HepG2 (cell line): ENCODE measurements around the gene A4GNT. TPM values are rescaled to one million over a fixed set of nuclear protein-coding genes. Genes with fewer than 3 reads are reported as not detected.
A peak's percentile ranks its signal among the peaks of the same experiment; 100 is the strongest.

ENCODE experiments used
- ARHGAP35 ChIP-seq: sonication (generic); formaldehyde crosslinking; IDR thresholded peaks from 2 replicates; pipeline ENCODE4 v1.9.0; 2022; ENCODE audit warnings: mild to moderate bottlenecking, inconsistent platforms, moderate library complexity, missing genetic modification reagents, borderline replicate concordance
- CAMTA2 ChIP-seq: sonication (generic); formaldehyde crosslinking; IDR thresholded peaks from 2 replicates; pipeline ENCODE4 v1.4.0; 2020; ENCODE audit warnings: mild to moderate bottlenecking, missing genetic modification reagents, borderline replicate concordance
- CBX1 ChIP-seq: IDR thresholded peaks from one replicate; pipeline ENCODE4 v1.6.1; 2016; ENCODE audit warnings: antibody characterized with exemption, low read depth
- CBX2 ChIP-seq, 2 experiments: fragments of 200-600 bp in 1 of 2; sonication (generic); formaldehyde crosslinking in 1 of 2; IDR thresholded peaks; 2 replicates each; pipeline versions ENCODE4 v1.7.0 to v1.8.1; 2018 to 2022; ENCODE audit warnings: low read depth in 2 of 2, low read length in 1 of 2, mild to moderate bottlenecking in 1 of 2, missing genetic modification reagents in 1 of 2
- EED ChIP-seq: sonication (generic); formaldehyde crosslinking; IDR thresholded peaks from 2 replicates; pipeline ENCODE4 v1.5.0; 2020; ENCODE audit warnings: mild to moderate bottlenecking, missing genetic modification reagents
- FOSL2 ChIP-seq: sonication (generic); formaldehyde crosslinking; IDR thresholded peaks from 2 replicates; pipeline ENCODE4 v1.4.0; 2020; ENCODE audit warnings: missing genetic modification reagents
- FOXA3 ChIP-seq: IDR thresholded peaks from 2 replicates; pipeline ENCODE4 v1.6.1; 2016; ENCODE audit warnings: missing genetic modification reagents, missing compliant biosample characterization
- GABPA ChIP-seq, 2 experiments: IDR thresholded peaks; 2 replicates each; pipeline ENCODE4 v1.6.1; 2011 to 2016; ENCODE audit warnings: low read depth in 2 of 2, low read length in 1 of 2, missing biosample characterization in 1 of 2, missing genetic modification characterization in 1 of 2
- KDM5A ChIP-seq: fragments of 200-600 bp; sonication (generic); IDR thresholded peaks from 2 replicates; pipeline ENCODE4 v1.7.0; 2018; ENCODE audit warnings: antibody characterized with exemption, mild to moderate bottlenecking, low read length, borderline replicate concordance
- MAFF ChIP-seq: IDR thresholded peaks from 2 replicates; pipeline ENCODE4 v1.6.1; 2011; ENCODE audit warnings: low read depth, low read length, improper control_type of control experiment
- MLLT10 ChIP-seq: sonication (generic); formaldehyde crosslinking; IDR thresholded peaks from 2 replicates; pipeline ENCODE4 v1.4.0; 2020; ENCODE audit warnings: missing genetic modification reagents
- MXD4 ChIP-seq: IDR thresholded peaks from 2 replicates; pipeline ENCODE4 v1.6.1; 2016; ENCODE audit warnings: mild to moderate bottlenecking, missing biosample characterization, missing genetic modification reagents
- NFIC ChIP-seq: IDR thresholded peaks from 2 replicates; pipeline ENCODE4 v1.6.1; 2012; ENCODE audit warnings: mild to moderate bottlenecking, low read length, inconsistent platforms
- NR2C2 ChIP-seq: sonication (generic); formaldehyde crosslinking; IDR thresholded peaks from 2 replicates; pipeline ENCODE4 v1.4.0; 2020; ENCODE audit warnings: missing genetic modification reagents, mild to moderate bottlenecking, moderate library complexity, borderline replicate concordance
- POLR2AphosphoS5 ChIP-seq: IDR thresholded peaks from 2 replicates; pipeline ENCODE4 v1.6.1; 2012; ENCODE audit warnings: low read depth, low read length
- RELA ChIP-seq: sonication (generic); formaldehyde crosslinking; IDR thresholded peaks from 2 replicates; pipeline ENCODE4 v1.4.0; 2020; ENCODE audit warnings: missing genetic modification reagents
- SIN3B ChIP-seq: fragments of 150-350 bp; IDR thresholded peaks from 2 replicates; pipeline ENCODE4 v1.6.1; 2014; ENCODE audit warnings: low read length
- SOX6 ChIP-seq, 2 experiments: fragments of 450-650 bp in 1 of 2; sonication (generic) in 1 of 2; formaldehyde crosslinking in 1 of 2; IDR thresholded peaks; 2 replicates each; pipeline versions ENCODE4 v1.4.0 to v1.6.1; 2017 to 2020; ENCODE audit warnings: antibody characterized with exemption in 1 of 2, mild to moderate bottlenecking in 1 of 2, missing genetic modification reagents in 1 of 2
- SP140L ChIP-seq: sonication (generic); formaldehyde crosslinking; IDR thresholded peaks from 2 replicates; pipeline ENCODE4 v1.4.0; 2020; ENCODE audit warnings: missing genetic modification reagents, borderline replicate concordance
- SSRP1 ChIP-seq: IDR thresholded peaks from 2 replicates; pipeline ENCODE4 v1.6.1; 2016; ENCODE audit warnings: control low read depth
- TBX2 ChIP-seq: sonication (generic); formaldehyde crosslinking; IDR thresholded peaks from 2 replicates; pipeline ENCODE4 v1.5.0; 2020; ENCODE audit warnings: missing genetic modification reagents, mild to moderate bottlenecking, borderline replicate concordance
- ZNF430 ChIP-seq: sonication (generic); formaldehyde crosslinking; IDR thresholded peaks from 2 replicates; pipeline ENCODE4 v1.9.0; 2021; ENCODE audit warnings: mild to moderate bottlenecking, missing genetic modification reagents
- ZNF724P ChIP-seq: sonication (generic); formaldehyde crosslinking; IDR thresholded peaks from 2 replicates; pipeline ENCODE4 v1.8.0; 2022; ENCODE audit warnings: missing genetic modification reagents, borderline replicate concordance
- ZSCAN25 ChIP-seq: sonication (generic); formaldehyde crosslinking; IDR thresholded peaks from 2 replicates; pipeline ENCODE4 v1.8.0; 2022; ENCODE audit warnings: mild to moderate bottlenecking, missing genetic modification reagents
- polyA plus RNA-seq, 8 experiments: library from polyadenylated mRNA; depleted of rRNA in 3 of 8; stranded (reverse) in 7 of 8; unstranded in 1 of 8; fragments of >200 nt; fragmentation: Illumina TruSeq in 4 of 8; extraction: Trizol in 4 of 8; gene quantifications; 2 replicates each; pipeline versions ENCODE4 v1.2.1 to v1.2.3, GENCODE V29; 2011 to 2016; ENCODE audit warnings: low read depth in 4 of 8, missing spikeins in 1 of 8, mixed read lengths in 1 of 8; ENCODE audit not compliant: insufficient read depth in 1 of 8
- total RNA-seq, 5 experiments: library from RNA; depleted of rRNA; stranded (reverse); fragments of >200 nt; fragmentation: Illumina TruSeq; extraction: Trizol; gene quantifications; 2 replicates each; pipeline ENCODE4 v1.2.3, GENCODE V29; 2016; ENCODE audit warnings: low read depth in 1 of 5
- TF ChIP-seq, protein P1 (sequence below): sonication (generic); formaldehyde crosslinking; IDR thresholded peaks from 2 replicates; pipeline ENCODE4; 2020; ENCODE audit warnings: missing genetic modification reagents, mild to moderate bottlenecking, borderline replicate concordance

Gene A4GNT
- total and polyA plus RNA-seq, 2 of the 13 experiments (the other 11 are each of a cell fraction or from before 2014, with no cell fraction given), result not detected

DNA sequence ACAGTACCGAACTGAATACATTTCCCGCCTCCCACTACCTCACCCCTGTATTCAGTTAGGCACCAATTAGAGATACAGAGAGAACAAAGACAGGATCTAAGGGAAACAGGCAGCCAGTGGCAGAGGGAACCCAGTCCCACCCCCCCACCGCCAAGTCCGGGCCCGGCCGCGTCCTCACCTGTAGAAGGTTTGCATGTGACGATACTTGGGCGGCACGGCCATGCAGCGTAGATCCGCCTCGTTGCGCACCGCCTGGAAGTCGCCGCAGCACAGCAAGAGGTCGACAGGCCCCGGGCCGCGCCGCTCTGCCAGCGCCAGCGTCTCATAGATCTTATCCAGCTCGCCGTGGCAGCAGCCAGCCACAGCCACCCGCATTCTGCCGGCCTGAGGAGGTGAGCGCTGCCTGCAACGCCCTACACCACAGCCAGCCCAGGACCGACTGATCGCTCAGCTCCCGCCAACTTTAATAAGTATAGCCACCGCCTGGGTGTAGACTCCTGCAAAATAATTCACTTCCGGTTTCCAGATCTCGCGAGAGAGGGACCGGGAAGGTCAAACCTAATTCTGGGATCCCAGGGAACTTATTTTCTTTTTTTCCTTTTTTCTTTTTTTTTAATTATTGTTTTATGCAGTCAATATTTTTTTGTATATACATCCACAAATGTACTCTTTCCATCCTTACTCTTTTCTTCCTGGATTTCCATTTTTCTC, 42.4 kb upstream of the A4GNT start, which contains the start of gene DBR1 (continued):
- TF ChIP-seq SP140L (0 out of 2 replicates have a peak, but pooled peaks have one; percentile 50), ARHGAP35 (CRISPR knock-in tag) (0 out of 2 replicates have a peak, but pooled peaks have one; percentile 33), NR2C2 (CRISPR knock-in tag) (peak; percentile 93), SIN3B (peak; percentile 69), CAMTA2 (CRISPR knock-in tag) (peak; percentile 34; the same call in 1 of the 2 replicates), RELA (CRISPR knock-in tag) (no peak), FOXA3 (CRISPR knock-in tag) (0 out of 2 replicates have a peak, but pooled peaks have one; percentile 10), KDM5A (peak; percentile 81), SOX6 (IDR thresholded peaks at IDR 0.05) (no peak), SOX6 (CRISPR knock-in tag; IDR thresholded peaks at IDR 0.05) (0 out of 2 replicates have a peak, but pooled peaks have one; percentile 13), MAFF (no peak), TBX2 (CRISPR knock-in tag) (peak; percentile 70; the same call in 1 of the 2 replicates), NFIC (0 out of 2 replicates have a peak, but pooled peaks have one; percentile 41), CBX2 (IDR thresholded peaks at IDR 0.05; ENCODE audit: low read depth, low read length) (no peak), CBX2 (CRISPR knock-in tag; IDR thresholded peaks at IDR 0.05; ENCODE audit: low read depth) (peak; percentile 87; the same call in 1 of the 2 replicates), ZSCAN25 (CRISPR knock-in tag) (peak; percentile 90), GABPA (IDR thresholded peaks at IDR 0.05; ENCODE audit: low read depth, low read length) (0 out of 2 replicates have a peak, but pooled peaks have one; percentile 17), GABPA (CRISPR knock-in tag; IDR thresholded peaks at IDR 0.05; ENCODE audit: low read depth) (peak; percentile 90), CBX1 (peak; percentile 67), MXD4 (CRISPR knock-in tag) (peak; percentile 59; the same call in 1 of the 2 replicates), MLLT10 (CRISPR knock-in tag) (no peak), ZNF430 (CRISPR knock-in tag) (0 out of 2 replicates have a peak, but pooled peaks have one; percentile 68), POLR2AphosphoS5 (peak; percentile 89), EED (CRISPR knock-in tag) (no peak), FOSL2 (CRISPR knock-in tag) (0 out of 2 replicates have a peak, but pooled peaks have one; percentile 21), SSRP1 (no peak), ZNF724P (no peak)
- TF ChIP-seq, protein P1, sequence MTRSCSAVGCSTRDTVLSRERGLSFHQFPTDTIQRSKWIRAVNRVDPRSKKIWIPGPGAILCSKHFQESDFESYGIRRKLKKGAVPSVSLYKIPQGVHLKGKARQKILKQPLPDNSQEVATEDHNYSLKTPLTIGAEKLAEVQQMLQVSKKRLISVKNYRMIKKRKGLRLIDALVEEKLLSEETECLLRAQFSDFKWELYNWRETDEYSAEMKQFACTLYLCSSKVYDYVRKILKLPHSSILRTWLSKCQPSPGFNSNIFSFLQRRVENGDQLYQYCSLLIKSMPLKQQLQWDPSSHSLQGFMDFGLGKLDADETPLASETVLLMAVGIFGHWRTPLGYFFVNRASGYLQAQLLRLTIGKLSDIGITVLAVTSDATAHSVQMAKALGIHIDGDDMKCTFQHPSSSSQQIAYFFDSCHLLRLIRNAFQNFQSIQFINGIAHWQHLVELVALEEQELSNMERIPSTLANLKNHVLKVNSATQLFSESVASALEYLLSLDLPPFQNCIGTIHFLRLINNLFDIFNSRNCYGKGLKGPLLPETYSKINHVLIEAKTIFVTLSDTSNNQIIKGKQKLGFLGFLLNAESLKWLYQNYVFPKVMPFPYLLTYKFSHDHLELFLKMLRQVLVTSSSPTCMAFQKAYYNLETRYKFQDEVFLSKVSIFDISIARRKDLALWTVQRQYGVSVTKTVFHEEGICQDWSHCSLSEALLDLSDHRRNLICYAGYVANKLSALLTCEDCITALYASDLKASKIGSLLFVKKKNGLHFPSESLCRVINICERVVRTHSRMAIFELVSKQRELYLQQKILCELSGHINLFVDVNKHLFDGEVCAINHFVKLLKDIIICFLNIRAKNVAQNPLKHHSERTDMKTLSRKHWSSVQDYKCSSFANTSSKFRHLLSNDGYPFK (CRISPR knock-in tag), result peak; percentile 75; the same call in 1 of the 2 replicates
